Lung (tissue), 12 donors: ENCODE data around the gene TXNRD1. TPM values are rescaled to one million over a fixed set of nuclear protein-coding genes. Genes with fewer than 3 reads are reported as not detected.
"Not testable (repeated sequence)": the region's sequence is repeated elsewhere in the genome, so short reads cannot be mapped to it uniquely, and the experiment has no call there.

Source experiments
- ATAC-seq: fragments of 200-7000 bp; cut with Tn5 transposase; one replicate; pipeline ENCODE4 v1.9.1; 2020; ENCODE audit warnings: moderate number of reproducible peaks; ENCODE audit not compliant: insufficient read depth, low FRiP score
- DNase-seq, 3 donors: peaks; one replicate each; pipeline ENCODE4 v3.0.0-alpha.2; 2013 to 2017
- H3K27ac ChIP-seq, 2 donors: one replicate each; pipeline ENCODE4 v1.5.1; 2013; ENCODE audit warnings: mild to moderate bottlenecking in 2 of 2, moderate library complexity in 2 of 2, control low read depth in 1 of 2, inconsistent platforms in 1 of 2, low read depth in 1 of 2, low read length in 1 of 2
- H3K27me3 ChIP-seq, 3 donors: one replicate each; pipeline ENCODE4 v1.5.1; 2013; ENCODE audit warnings: low read length in 2 of 3; ENCODE audit not compliant: control insufficient read depth in 3 of 3, insufficient read depth in 3 of 3
- H3K36me3 ChIP-seq, 4 donors: one replicate each; pipeline ENCODE4 v1.5.1; 2013; ENCODE audit warnings: low read length in 4 of 4, mild to moderate bottlenecking in 1 of 4, moderate library complexity in 1 of 4; ENCODE audit not compliant: control insufficient read depth in 4 of 4, insufficient read depth in 4 of 4
- H3K4me1 ChIP-seq, 5 donors: one replicate each; pipeline ENCODE4 v1.5.1; 2013; ENCODE audit warnings: low read length in 5 of 5, mild to moderate bottlenecking in 2 of 5, moderate library complexity in 1 of 5; ENCODE audit not compliant: control insufficient read depth in 5 of 5, insufficient read depth in 5 of 5
- H3K4me3 ChIP-seq: one replicate; pipeline ENCODE4 v1.5.1; 2013; ENCODE audit warnings: mild to moderate bottlenecking, control low read depth, moderate library complexity
- H3K9ac ChIP-seq, 2 donors: one replicate each; pipeline ENCODE4 v1.5.1; 2013; ENCODE audit warnings: low read length in 2 of 2, control low read depth in 1 of 2; ENCODE audit not compliant: insufficient read depth in 1 of 2
- H3K9me3 ChIP-seq, 4 donors: one replicate each; pipeline ENCODE4 v1.5.1; 2013; ENCODE audit warnings: low read length in 3 of 4, mild to moderate bottlenecking in 1 of 4, moderate library complexity in 1 of 4; ENCODE audit not compliant: control insufficient read depth in 4 of 4, insufficient read depth in 3 of 4
- WGBS, 2 donors: extraction: QIAGEN DNeasy Blood & Tissue Kit; methylation state at CpG; one replicate each; pipeline ENCODE4 v1.1.7; 2013; 5-methylcytosine and 5-hydroxymethylcytosine counted together
- polyA plus RNA-seq, 2 donors: library from polyadenylated mRNA; stranded (reverse); fragments of 200-250 nt; gene quantifications; one replicate each; pipeline ENCODE4 v1.2.1, GENCODE V29; 2013
- total RNA-seq, 2 donors: library from RNA; depleted of rRNA in 1 of 2; stranded (reverse); fragments of >200 nt in 1 of 2; gene quantifications; one replicate each; pipeline ENCODE4 v1.2.1, GENCODE V29; 2014 to 2021
- TF ChIP-seq, protein P1 (sequence below): IDR thresholded peaks from 2 replicates; pipeline ENCODE4 v1.5.1; 2012; ENCODE audit warnings: mild to moderate bottlenecking; ENCODE audit errors: control extremely low read depth, extremely low read depth
- donor health status: control.
- donor health status: control.
- donor health status: Bipolar disorder and iron deficiency.
- donor health status: healthy.
- donor health status: DM: yes; HTN: yes; CAD: no.

The TXNRD1 gene
- total and polyA plus RNA-seq, 4 donors: 74.2 to 166 (median 125) TPM

DNA sequence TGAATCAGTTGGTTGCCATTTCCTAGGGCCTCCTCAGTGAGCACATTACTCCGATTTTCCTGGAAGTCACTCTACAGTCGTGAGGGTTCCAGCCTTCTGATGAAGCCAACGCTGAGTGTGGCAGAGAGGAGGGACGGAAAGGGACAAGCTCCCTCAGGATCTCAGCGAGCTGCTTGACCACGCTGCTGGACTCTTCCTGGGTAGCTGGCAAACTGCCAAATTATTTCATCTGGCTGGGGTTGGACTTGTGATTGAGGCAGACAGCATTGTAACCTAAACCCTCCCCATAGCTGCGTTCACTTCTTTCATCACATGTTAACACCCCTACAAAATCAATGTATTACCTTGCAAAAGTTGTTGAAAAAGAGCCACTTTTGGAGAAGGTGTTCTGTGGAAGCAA, 171.6 kb downstream of the TXNRD1 start:
- WGBS, 2 donors: 56 to 72% methylated on average over 7 of the region's 7 CpGs
- ATAC-seq (no peak), DNase-seq (peak; percentile 37 to 67 (median 56))
- Histone ChIP-seq H3K27ac (no peak overlapping the region), H3K4me3 (no peak overlapping the region), H3K27me3 (no peaks in the 10 kb centered on the region), H3K9ac (no peak overlapping the region), H3K9me3 (no peaks in the 10 kb centered on the region), H3K4me1 (peaks cover 0 to 3% (median 0%) of the 10 kb centered on the region in 5 donors), H3K36me3 (no peaks in the 10 kb centered on the region)
- TF ChIP-seq, protein P1, sequence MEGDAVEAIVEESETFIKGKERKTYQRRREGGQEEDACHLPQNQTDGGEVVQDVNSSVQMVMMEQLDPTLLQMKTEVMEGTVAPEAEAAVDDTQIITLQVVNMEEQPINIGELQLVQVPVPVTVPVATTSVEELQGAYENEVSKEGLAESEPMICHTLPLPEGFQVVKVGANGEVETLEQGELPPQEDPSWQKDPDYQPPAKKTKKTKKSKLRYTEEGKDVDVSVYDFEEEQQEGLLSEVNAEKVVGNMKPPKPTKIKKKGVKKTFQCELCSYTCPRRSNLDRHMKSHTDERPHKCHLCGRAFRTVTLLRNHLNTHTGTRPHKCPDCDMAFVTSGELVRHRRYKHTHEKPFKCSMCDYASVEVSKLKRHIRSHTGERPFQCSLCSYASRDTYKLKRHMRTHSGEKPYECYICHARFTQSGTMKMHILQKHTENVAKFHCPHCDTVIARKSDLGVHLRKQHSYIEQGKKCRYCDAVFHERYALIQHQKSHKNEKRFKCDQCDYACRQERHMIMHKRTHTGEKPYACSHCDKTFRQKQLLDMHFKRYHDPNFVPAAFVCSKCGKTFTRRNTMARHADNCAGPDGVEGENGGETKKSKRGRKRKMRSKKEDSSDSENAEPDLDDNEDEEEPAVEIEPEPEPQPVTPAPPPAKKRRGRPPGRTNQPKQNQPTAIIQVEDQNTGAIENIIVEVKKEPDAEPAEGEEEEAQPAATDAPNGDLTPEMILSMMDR: no peak

DNA sequence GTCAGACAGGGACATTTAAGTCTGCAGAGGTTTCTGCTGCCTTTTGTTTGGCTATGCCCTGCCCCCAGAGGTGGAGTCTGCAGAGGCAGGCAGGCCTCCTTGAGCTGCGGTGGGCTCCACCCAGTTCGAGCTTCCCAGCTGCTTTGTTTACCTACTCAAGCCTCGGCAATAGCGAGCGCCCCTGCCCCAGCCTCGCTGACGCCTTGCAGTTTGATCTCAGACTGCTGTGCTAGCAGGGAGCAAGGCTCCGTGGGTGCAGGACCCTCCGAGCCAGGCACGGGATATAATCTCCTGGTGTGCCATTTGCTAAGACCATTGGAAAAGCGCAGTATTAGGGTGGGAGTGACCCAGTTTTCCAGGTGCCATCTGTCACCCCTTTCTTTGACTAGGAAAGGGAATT, 178.5 kb downstream of the TXNRD1 start:
- ATAC-seq: not testable (repeated sequence)

More for the DNA sequence above, 178.5 kb downstream of the TXNRD1 start:
- not testable (repeated sequence) for H3K4me3 ChIP-seq, H3K27ac ChIP-seq, H3K9ac ChIP-seq, H3K36me3 ChIP-seq, H3K27me3 ChIP-seq, DNase-seq, H3K4me1 ChIP-seq, H3K9me3 ChIP-seq
- WGBS, 2 donors: 84 to 92% methylated on average over 10 to 11 of the region's 11 CpGs

Other genes with a start within 250 kb of the TXNRD1 start
- 10 to 100 TPM; 16.9 to 41.0 TPM for gene TDG, start 249.9 kb upstream of the TXNRD1 start, total RNA-seq
- 10 to 100 TPM; 10.6 to 15.6 TPM for gene TDG, start 249.9 kb upstream of the TXNRD1 start, polyA plus RNA-seq
- gene GLT8D2, start 165.6 kb upstream of the TXNRD1 start, total RNA-seq: 10 to 100 TPM in 1 of 2 donors, 1 to 10 TPM in 1; 7.3 to 36.5 TPM
- gene GLT8D2, start 165.6 kb upstream of the TXNRD1 start, polyA plus RNA-seq: 1 to 10 TPM; 1.6 to 4.9 TPM
- 10 to 100 TPM; 14.4 to 30.5 TPM for gene HCFC2, start 151.2 kb upstream of the TXNRD1 start, total RNA-seq
- 1 to 10 TPM; 5.8 to 7.1 TPM for gene HCFC2, start 151.2 kb upstream of the TXNRD1 start, polyA plus RNA-seq
- gene NFYB, start 77.6 kb upstream of the TXNRD1 start, total RNA-seq: 10 to 100 TPM; 24.0 to 25.0 TPM
- gene NFYB, start 77.6 kb upstream of the TXNRD1 start, polyA plus RNA-seq: 10 to 100 TPM; 15.5 to 33.0 TPM
- 10 to 100 TPM in 1 of 2 donors, 1 to 10 TPM in 1; 7.4 to 16.6 TPM for gene EID3, start 88.0 kb downstream of the TXNRD1 start, total RNA-seq
- gene EID3, start 88.0 kb downstream of the TXNRD1 start, polyA plus RNA-seq: 1 to 10 TPM in 1 of 2 donors, under 1 TPM in 1; 0.89 to 1.6 TPM
- gene CHST11, start 241.2 kb downstream of the TXNRD1 start, total RNA-seq: 10 to 100 TPM; 26.4 to 63.2 TPM
- gene CHST11, start 241.2 kb downstream of the TXNRD1 start, polyA plus RNA-seq: 10 to 100 TPM in 1 of 2 donors, 1 to 10 TPM in 1; 9.0 to 29.1 TPM